ENCODE data around the gene TNNI3. TPM values are rescaled to one million over a fixed set of nuclear protein-coding genes. Genes with fewer than 3 reads are reported as not detected.

Gene TNNI3
- polyA plus RNA-seq, 1 of the 3 experiments (the other 2 are of a cell fraction): 11.4 TPM

- H3K4me3 ChIP-seq (ENCODE audit: low read depth in 2 of 2, low read length in 1 of 2): peak within 1 kb of the TSS; percentile 55 to 86
- TF ChIP-seq NRF1 (IDR thresholded peaks at IDR 0.05; ENCODE audit: low read depth, low read length) (peak; percentile 80), RCOR1 (IDR thresholded peaks at IDR 0.05; ENCODE audit: low read length) (peak; percentile 83; the same call in 1 of the 2 replicates), FOXJ3 (CRISPR knock-in tag; IDR thresholded peaks at IDR 0.05) (no peak), GATA2 (CRISPR knock-in tag; IDR thresholded peaks at IDR 0.05) (no peak), NFIC (IDR thresholded peaks at IDR 0.05; ENCODE audit: borderline replicate concordance) (no peak), MXI1 (IDR thresholded peaks at IDR 0.05; ENCODE audit: low read depth, low read length) (peak; percentile 86), EZH2phosphoT487 (IDR thresholded peaks at IDR 0.05; ENCODE audit: borderline replicate concordance, low read depth) (no peak), ZBTB33 (IDR thresholded peaks at IDR 0.05; ENCODE audit: borderline replicate concordance, low read depth) (no peak), RFX5 (IDR thresholded peaks at IDR 0.05; ENCODE audit: low read length) (peak; percentile 68; the same call in 1 of the 2 replicates), FOSL2 (IDR thresholded peaks at IDR 0.05; ENCODE audit: borderline replicate concordance, low read depth) (no peak), MAX (IDR thresholded peaks at IDR 0.05; ENCODE audit: low read depth) (peak; percentile 20), CHD2 (IDR thresholded peaks at IDR 0.05; ENCODE audit: low read length, partially characterized antibody) (peak; percentile 92), TEAD4 (IDR thresholded peaks at IDR 0.05; ENCODE audit: borderline replicate concordance, insufficient read depth) (no peak), JUND (IDR thresholded peaks at IDR 0.05) (peak; percentile 17; the same call in 1 of the 2 replicates), RXRA (IDR thresholded peaks at IDR 0.05; ENCODE audit: borderline replicate concordance, low read depth) (no peak), EP300 (IDR thresholded peaks at IDR 0.05; ENCODE audit: borderline replicate concordance in 1 of 2, low read depth in 1 of 2, low read length in 1 of 2) (no peak; a peak in 1 of 4 replicates), SIN3A (IDR thresholded peaks at IDR 0.05; ENCODE audit: borderline replicate concordance, low read depth, low read length) (peak; percentile 35; the same call in 1 of the 2 replicates), MEF2A (IDR thresholded peaks at IDR 0.05; ENCODE audit: borderline replicate concordance, low read depth) (no peak), CTCF (IDR thresholded peaks at IDR 0.05) (no peak), IRF3 (IDR thresholded peaks at IDR 0.05; ENCODE audit: low read depth, low read length) (peak; percentile 74)
- TF ChIP-seq, protein P1, sequence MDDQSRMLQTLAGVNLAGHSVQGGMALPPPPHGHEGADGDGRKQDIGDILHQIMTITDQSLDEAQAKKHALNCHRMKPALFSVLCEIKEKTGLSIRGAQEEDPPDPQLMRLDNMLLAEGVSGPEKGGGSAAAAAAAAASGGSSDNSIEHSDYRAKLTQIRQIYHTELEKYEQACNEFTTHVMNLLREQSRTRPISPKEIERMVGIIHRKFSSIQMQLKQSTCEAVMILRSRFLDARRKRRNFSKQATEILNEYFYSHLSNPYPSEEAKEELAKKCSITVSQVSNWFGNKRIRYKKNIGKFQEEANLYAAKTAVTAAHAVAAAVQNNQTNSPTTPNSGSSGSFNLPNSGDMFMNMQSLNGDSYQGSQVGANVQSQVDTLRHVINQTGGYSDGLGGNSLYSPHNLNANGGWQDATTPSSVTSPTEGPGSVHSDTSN (IDR thresholded peaks at IDR 0.05): no peak
- H4K20me1 ChIP-seq (ENCODE audit: insufficient read depth): no peaks in the 10 kb centered on the region
- H3K4me2 ChIP-seq: peak within 1 kb of the TSS; percentile 94
- peak within 1 kb of the TSS in 1 of 2 experiments; percentile 60; a peak in 1 of 4 replicates for H3K27ac ChIP-seq (ENCODE audit: low read depth in 2 of 2, low read length in 1 of 2)
- ChIA-PET POLR2A (interaction anchor here (0.6 to 1.0 kb wide), 2 partner anchors 93 to 114 kb away, joined by 3 read pairs; partner anchors contain the start of gene HSPBP1), CTCF (interaction anchor here (0.5 to 6.3 kb wide), 21 partner anchors 8 to 301 kb away, joined by 3 to 37 read pairs (median 5); partner anchors contain the start of genes PPP6R1, SYT5, TMEM238 and TNNI3)
- no peaks in the 10 kb centered on the region for H3K9me2 ChIP-seq
- no peaks in the 10 kb centered on the region for H3K36me3 ChIP-seq (replicated peaks in 1 of 2; ENCODE audit: control insufficient read depth in 1 of 2, insufficient read depth in 2 of 2, low read length in 1 of 2)
- peaks cover 0 to 6% of the 10 kb centered on the region in 2 experiments; a peak in 1 of 4 replicates for H3K4me1 ChIP-seq (ENCODE audit: control insufficient read depth in 1 of 2, insufficient read depth in 2 of 2, low read depth in 1 of 2, low read length in 1 of 2)
- no peaks in the 10 kb centered on the region for H3K9me3 ChIP-seq
- peaks cover 47% of the 10 kb centered on the region for H3K27me3 ChIP-seq (ENCODE audit: insufficient read depth)
- peak; percentile 99 for DNase-seq
- H2AFZ ChIP-seq (ENCODE audit: low read depth): peak within 1 kb of the TSS; percentile 99
- under 1% methylated on average over 29 of the region's 33 CpGs for WGBS (ENCODE audit: low lambda C conversion rate)
- H3K79me2 ChIP-seq (ENCODE audit: insufficient read depth): no peaks in the 10 kb centered on the region
- no peak within 1 kb of the TSS for H3K9ac ChIP-seq
- H3F3A ChIP-seq (replicated peaks; ENCODE audit: insufficient read depth): no peaks in the 10 kb centered on the region
Observed at GRCh38 chr19:55166530-55167268, 9.2 kb upstream of the TNNI3 start, which contains the start of gene DNAAF3. Gene DNAAF3, minus strand, starts transcription at chr19:55166613. Its CDS starts 200 bp downstream, at chr19:55166413.

Data from SK-N-SH (cell line).